B cell (primary cell): ENCODE data around the gene MTSS2.

Experiments
- EZH2 ChIP-seq: IDR thresholded peaks from 2 replicates; pipeline ENCODE4 v1.6.1; 2012; ENCODE audit warnings: borderline replicate concordance, low read depth, mild to moderate bottlenecking, moderate library complexity, low read length; ENCODE audit not compliant: insufficient read depth, poor library complexity, severe bottlenecking
- TF ChIP-seq, protein P1 (sequence below): fragments of 200-600 bp; IDR thresholded peaks from one replicate; pipeline ENCODE4 v1.8.0; 2022; ENCODE audit warnings: antibody characterized with exemption, mild to moderate bottlenecking

DNA sequence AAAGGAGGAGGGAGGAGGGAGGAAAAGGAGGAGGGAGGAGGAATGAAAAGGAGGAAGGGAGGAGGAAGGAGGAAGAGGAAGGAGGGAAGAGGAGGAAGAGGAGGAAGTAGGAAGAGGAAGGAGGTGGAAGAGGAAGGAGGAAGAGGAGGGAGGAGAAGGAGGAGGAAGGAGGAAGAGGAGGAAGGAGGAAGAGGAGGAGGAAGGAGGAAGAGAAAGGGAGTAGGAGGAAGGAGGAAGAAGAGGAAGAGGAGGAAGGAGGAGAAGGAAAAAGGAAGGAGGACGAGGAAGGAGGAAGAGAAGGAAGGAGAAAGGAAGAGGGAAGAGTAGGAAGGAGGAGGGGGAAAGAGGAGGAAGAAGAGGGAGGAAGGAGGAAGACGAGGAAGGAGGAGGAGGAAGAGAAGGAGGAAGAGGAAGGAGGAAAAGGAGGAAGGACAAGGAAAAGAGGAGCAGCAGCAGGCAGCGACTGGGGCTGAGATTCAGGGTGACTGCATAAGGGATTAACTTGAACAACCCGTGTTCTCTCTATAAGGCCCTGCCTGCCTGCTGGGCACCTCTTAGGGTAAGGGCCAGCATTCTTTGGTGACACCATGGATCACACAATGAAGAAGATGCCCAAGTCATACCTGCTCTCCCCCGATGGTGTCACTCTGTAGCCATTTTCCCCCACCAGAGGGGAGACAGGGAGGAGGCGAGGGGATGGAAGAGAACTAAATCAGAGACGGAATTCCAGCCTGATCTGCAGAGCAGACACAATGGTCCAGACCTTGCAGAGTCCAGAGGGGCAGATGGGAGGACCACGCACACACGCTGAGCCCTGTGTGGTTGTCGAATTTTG is 40.9 kb downstream of the MTSS2 start:
- TF ChIP-seq, protein P1, sequence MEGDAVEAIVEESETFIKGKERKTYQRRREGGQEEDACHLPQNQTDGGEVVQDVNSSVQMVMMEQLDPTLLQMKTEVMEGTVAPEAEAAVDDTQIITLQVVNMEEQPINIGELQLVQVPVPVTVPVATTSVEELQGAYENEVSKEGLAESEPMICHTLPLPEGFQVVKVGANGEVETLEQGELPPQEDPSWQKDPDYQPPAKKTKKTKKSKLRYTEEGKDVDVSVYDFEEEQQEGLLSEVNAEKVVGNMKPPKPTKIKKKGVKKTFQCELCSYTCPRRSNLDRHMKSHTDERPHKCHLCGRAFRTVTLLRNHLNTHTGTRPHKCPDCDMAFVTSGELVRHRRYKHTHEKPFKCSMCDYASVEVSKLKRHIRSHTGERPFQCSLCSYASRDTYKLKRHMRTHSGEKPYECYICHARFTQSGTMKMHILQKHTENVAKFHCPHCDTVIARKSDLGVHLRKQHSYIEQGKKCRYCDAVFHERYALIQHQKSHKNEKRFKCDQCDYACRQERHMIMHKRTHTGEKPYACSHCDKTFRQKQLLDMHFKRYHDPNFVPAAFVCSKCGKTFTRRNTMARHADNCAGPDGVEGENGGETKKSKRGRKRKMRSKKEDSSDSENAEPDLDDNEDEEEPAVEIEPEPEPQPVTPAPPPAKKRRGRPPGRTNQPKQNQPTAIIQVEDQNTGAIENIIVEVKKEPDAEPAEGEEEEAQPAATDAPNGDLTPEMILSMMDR, result no peak
- no peak for TF ChIP-seq EZH2
